Fibroblast of lung (primary cell): Measurements from ENCODE around the gene CBY2.
"Not testable (repeated sequence)": the region's sequence is repeated elsewhere in the genome, so short reads cannot be mapped to it uniquely, and the experiment has no call there.

Source experiments
- CTCF ChIP-seq, 2 donors: IDR thresholded peaks in 1 of 2; conservative IDR thresholded peaks in 1 of 2; 1 replicate in 1 of 2; 2 replicates in 1 of 2; pipeline ENCODE4 v1.5.1; 2011 to 2012; ENCODE audit warnings: low read length in 2 of 2, control low read depth in 1 of 2, inconsistent platforms in 1 of 2, low read depth in 1 of 2, mild to moderate bottlenecking in 1 of 2
- EZH2 ChIP-seq: IDR thresholded peaks from 2 replicates; pipeline ENCODE4 v1.5.1; 2012; ENCODE audit warnings: low read length, control low read depth, mild to moderate bottlenecking; ENCODE audit errors: missing control alignments

DNA sequence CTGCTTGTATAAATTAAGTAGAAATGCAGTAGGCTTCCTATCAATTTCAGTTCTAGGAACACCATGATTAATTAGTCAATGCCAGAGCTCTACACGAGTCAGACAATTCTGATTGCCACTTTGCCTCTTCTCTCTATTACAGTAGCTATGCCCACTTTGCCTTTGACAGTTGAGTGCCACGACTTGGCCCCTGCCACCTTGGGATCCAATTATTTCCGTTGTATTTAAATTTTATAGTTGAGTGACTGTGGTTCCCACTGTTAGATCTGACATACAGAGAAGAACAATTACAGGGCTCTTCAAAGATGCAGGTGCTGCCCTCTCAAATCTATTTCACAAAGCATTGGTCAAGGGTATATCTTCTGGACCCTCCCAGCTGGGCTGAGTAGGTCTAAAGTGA is 55.5 kb downstream of the CBY2 start:
- TF ChIP-seq CTCF (conservative IDR thresholded peaks at IDR 0.05 in 1 of 2, IDR thresholded peaks at IDR 0.05 in 1 of 2; ENCODE audit: low read depth in 1 of 2, low read length in 2 of 2); EZH2: not testable (repeated sequence)
